ENCODE results near the gene TSHZ1. TPM values are rescaled to one million over a fixed set of nuclear protein-coding genes. Genes with fewer than 3 reads are reported as not detected.
A peak's percentile ranks its signal among the peaks of the same experiment; 100 is the strongest.

The TSHZ1 gene
- total RNA-seq, 1 donor: 13.4 TPM

DNA sequence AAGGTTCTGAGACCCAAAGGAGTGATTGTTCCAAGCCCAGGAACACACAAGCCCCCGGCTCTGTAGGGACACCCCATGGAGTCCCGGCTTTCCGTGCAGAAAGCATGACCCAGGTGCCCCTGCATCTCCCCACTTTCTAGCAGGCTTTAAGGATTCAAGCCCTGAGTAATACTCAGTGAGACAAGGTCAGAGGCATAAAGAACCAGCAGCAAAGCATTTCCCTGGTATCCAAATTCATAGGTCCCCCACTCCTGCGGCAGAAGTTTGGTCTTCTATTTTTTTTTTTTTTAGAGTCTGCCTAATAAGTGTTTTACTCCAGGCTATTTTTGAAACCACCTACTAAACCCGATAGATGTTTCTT is 16.3 kb downstream of the TSHZ1 start:
- no peak for DNase-seq (ENCODE audit: low read depth)
- TF ChIP-seq, protein P1, sequence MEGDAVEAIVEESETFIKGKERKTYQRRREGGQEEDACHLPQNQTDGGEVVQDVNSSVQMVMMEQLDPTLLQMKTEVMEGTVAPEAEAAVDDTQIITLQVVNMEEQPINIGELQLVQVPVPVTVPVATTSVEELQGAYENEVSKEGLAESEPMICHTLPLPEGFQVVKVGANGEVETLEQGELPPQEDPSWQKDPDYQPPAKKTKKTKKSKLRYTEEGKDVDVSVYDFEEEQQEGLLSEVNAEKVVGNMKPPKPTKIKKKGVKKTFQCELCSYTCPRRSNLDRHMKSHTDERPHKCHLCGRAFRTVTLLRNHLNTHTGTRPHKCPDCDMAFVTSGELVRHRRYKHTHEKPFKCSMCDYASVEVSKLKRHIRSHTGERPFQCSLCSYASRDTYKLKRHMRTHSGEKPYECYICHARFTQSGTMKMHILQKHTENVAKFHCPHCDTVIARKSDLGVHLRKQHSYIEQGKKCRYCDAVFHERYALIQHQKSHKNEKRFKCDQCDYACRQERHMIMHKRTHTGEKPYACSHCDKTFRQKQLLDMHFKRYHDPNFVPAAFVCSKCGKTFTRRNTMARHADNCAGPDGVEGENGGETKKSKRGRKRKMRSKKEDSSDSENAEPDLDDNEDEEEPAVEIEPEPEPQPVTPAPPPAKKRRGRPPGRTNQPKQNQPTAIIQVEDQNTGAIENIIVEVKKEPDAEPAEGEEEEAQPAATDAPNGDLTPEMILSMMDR (IDR thresholded peaks at IDR 0.05; ENCODE audit: insufficient read depth, low read depth, low read length): no peak
- peak overlapping the region; percentile 38 for H3K4me3 ChIP-seq (ENCODE audit: low read depth, low read length)

DNA sequence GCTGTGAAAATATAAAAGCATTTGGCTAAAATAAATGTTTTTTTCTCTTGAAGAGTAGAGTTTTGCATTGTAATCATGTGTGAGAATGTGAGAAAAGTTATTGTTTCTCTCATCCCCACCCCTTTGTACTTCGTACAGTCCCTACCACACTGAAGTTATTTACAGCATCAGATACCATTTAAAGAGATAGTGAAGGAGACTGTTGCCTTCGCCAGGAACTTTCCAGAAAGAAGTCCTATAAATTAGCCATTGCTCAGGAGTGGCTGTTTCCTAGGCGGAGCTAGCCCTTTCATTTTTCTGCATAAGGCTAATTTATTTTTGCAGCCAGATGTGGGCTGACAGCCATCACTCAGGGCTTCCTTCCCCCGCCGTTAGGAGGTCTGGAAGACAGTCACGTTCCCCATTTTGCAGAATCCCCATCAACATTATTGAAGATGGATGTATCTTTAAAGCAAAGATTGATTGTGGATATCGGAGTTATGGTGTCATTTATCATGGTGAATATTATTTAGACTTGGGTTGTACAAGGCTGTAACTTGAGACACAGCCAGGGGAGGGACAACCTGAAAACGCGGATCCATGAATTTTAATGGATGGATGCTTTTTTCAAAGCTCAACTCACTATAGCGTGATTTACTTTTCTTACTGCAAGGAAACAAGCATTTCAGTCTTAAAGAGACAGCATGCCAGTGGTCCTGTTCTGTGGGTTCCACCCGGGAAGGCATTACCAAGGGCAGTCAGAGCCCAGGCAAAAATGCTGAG is 17.1 kb downstream of the TSHZ1 start:
- H3K4me3 ChIP-seq (ENCODE audit: low read depth, low read length): peak overlapping the region; percentile 4
- TF ChIP-seq, protein P1 (IDR thresholded peaks at IDR 0.05; ENCODE audit: insufficient read depth, low read depth, low read length): no peak
- DNase-seq (ENCODE audit: low read depth): peak; percentile 49

DNA sequence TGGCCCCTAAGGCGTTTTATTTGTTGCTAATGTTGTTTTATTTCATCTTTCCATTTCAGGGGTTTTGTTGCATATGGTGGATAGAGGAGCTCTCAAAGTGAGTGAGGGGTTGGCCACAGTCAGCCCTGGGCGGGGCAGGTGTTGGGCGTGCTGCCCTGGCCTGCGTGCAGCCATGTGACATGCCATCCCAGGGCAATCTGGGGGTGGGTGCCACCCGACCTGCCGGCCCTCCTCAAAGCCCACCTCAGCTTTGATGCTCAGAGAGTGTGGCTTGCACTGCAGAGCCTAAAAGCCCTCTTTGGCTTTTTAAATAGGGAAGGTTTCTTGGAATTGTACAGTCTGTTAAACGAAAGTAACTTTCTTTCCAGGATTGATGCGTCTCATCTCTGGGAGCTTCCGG is 18.4 kb downstream of the TSHZ1 start:
- no peak for DNase-seq (ENCODE audit: low read depth)
- H3K4me3 ChIP-seq (ENCODE audit: low read depth, low read length): no peak overlapping the region
- TF ChIP-seq, protein P1 (IDR thresholded peaks at IDR 0.05; ENCODE audit: insufficient read depth, low read depth, low read length): no peak

DNA sequence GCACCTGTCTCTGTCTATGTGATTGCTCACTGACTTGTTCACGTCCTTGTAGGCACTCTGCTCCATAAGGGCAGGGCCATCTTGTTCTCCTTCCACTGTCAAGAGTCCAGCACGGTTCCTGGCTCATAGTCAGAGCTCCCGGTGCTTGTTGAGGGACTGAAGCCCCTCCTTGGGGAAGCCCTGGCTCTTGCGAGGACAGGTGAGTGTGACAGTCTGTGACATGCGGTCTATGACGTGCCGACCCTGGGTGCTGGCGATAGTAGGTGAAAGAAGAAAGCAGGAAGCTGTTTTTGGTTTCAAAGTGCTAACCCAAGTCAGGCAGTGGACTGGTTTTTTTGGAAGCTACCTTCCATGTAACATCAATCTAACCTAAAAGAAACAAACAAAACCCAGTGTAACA is 18.8 kb downstream of the TSHZ1 start:
- TF ChIP-seq, protein P1 (IDR thresholded peaks at IDR 0.05; ENCODE audit: insufficient read depth, low read depth, low read length): no peak
- no peak overlapping the region for H3K4me3 ChIP-seq (ENCODE audit: low read depth, low read length)
- no peak for DNase-seq (ENCODE audit: low read depth)

DNA sequence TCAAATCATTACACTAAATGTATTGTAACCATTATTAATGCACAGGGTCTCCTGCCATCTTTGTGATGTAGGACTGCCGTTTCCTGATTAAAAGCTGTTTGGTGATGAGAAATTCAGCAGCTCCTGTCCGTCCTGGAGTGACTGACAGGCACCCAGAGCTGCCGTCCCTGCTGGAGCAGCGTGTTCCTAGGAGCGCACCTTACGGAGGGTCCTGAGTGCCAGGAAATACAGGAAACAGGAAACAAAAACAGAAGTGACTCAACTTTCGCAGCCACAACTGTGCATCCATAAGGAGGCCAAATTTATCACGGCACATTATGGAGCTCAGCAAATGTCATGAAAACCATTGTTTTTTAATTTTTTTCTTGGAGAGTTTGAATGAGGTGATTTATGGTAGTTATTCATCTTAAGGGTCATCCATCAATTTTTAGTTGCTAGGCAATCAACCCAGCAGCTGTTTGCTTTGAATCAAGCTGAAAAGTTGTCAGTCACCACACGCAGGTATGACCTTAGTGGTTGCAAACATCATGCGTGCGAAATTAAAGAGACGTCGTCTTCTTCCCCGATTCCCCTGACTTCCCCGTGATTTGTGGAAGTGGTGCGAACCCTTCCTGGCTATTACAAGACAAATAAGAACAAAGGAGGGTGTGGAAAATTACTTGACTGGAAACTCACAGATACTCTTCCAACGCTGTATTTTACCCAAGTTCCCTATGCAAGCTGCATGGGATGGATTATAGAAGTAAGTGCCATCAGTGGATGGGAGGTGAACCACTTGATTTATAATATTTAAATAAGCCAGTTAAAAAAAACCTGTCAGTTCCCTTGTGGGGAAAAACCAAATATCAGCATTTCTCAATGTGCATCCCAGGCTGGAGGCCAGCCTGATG is 19.8 kb downstream of the TSHZ1 start:
- H3K4me3 ChIP-seq (ENCODE audit: low read depth, low read length): no peak overlapping the region
- TF ChIP-seq, protein P1 (IDR thresholded peaks at IDR 0.05; ENCODE audit: insufficient read depth, low read depth, low read length): no peak
- DNase-seq (ENCODE audit: low read depth): no peak

DNA sequence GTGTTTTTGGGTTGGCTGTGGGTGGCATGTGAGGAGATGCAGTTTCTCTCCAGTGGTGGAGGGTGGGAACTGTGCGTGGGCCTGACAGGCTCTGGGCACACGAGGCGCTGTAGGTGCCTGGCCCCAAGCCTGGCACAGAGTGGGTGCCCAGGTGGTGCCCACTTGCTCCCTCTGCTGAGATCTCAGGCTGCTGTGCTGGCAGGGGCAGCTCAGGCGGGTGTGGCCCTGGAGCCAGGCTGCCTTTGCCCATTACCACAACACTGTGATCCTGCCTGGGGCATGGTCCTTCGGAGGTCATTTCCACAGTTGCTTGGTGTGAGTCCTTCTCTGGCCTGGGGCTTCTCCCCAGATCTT is 20.4 kb downstream of the TSHZ1 start:
- no peak overlapping the region for H3K4me3 ChIP-seq (ENCODE audit: low read depth, low read length)
- DNase-seq (ENCODE audit: low read depth): no peak
- TF ChIP-seq, protein P1 (IDR thresholded peaks at IDR 0.05; ENCODE audit: insufficient read depth, low read depth, low read length): no peak

Measured in fibroblast of villous mesenchyme (primary cell).